HepG2 (cell line): ENCODE results near the gene RPS6KB2. TPM values are rescaled to one million over a fixed set of nuclear protein-coding genes. Genes with fewer than 3 reads are reported as not detected.

Source experiments
- AGO1 ChIP-seq: fragments of 200-400 bp; formaldehyde crosslinking; IDR thresholded peaks from 2 replicates; pipeline ENCODE4 v1.6.1; 2017; ENCODE audit warnings: mild to moderate bottlenecking, low read depth, low read length, moderate library complexity; ENCODE audit not compliant: poor library complexity, severe bottlenecking
- GZF1 ChIP-seq: sonication (generic); formaldehyde crosslinking; IDR thresholded peaks from 2 replicates; pipeline ENCODE4 v1.5.1; 2020; ENCODE audit warnings: mild to moderate bottlenecking, missing genetic modification reagents
- KDM4B ChIP-seq: sonication (generic); formaldehyde crosslinking; IDR thresholded peaks from 2 replicates; pipeline ENCODE4 v1.4.0; 2020; ENCODE audit warnings: missing genetic modification reagents
- NCOA5 ChIP-seq: sonication (generic); formaldehyde crosslinking; IDR thresholded peaks from 2 replicates; pipeline ENCODE4 v1.4.0; 2020; ENCODE audit warnings: missing genetic modification reagents
- NR0B2 ChIP-seq: sonication (generic); formaldehyde crosslinking; IDR thresholded peaks from 2 replicates; pipeline ENCODE4 v1.4.0; 2020; ENCODE audit warnings: mild to moderate bottlenecking, missing genetic modification reagents
- POLR2AphosphoS2 ChIP-seq: IDR thresholded peaks from 2 replicates; pipeline ENCODE4 v1.6.1; 2011; ENCODE audit warnings: low read depth, low read length, improper control_type of control experiment
- RFXANK ChIP-seq: IDR thresholded peaks from 2 replicates; pipeline ENCODE4 v1.6.1; 2016
- TEAD3 ChIP-seq: optimal IDR thresholded peaks from 2 replicates; pipeline ENCODE3; 2016; ENCODE audit warnings: borderline replicate concordance
- ZBTB38 ChIP-seq: sonication (generic); formaldehyde crosslinking; IDR thresholded peaks from 2 replicates; pipeline ENCODE4 v1.5.1; 2020; ENCODE audit warnings: mild to moderate bottlenecking, missing genetic modification reagents
- ZFP1 ChIP-seq: IDR thresholded peaks from 2 replicates; pipeline ENCODE4 v1.6.1; 2016
- ZNF280B ChIP-seq: sonication (generic); formaldehyde crosslinking; IDR thresholded peaks from 2 replicates; pipeline ENCODE4 v1.5.0; 2020; ENCODE audit warnings: missing genetic modification reagents, mild to moderate bottlenecking, borderline replicate concordance
- ZNF432 ChIP-seq: sonication (generic); formaldehyde crosslinking; IDR thresholded peaks from 2 replicates; pipeline ENCODE4 v1.5.0; 2020; ENCODE audit warnings: missing genetic modification reagents, mild to moderate bottlenecking, borderline replicate concordance
- ZNF83 ChIP-seq: sonication (generic); formaldehyde crosslinking; IDR thresholded peaks from 2 replicates; pipeline ENCODE4 v1.4.0; 2020; ENCODE audit warnings: missing genetic modification reagents, mild to moderate bottlenecking, borderline replicate concordance
- ZNF850 ChIP-seq: sonication (generic); formaldehyde crosslinking; conservative IDR thresholded peaks from 2 replicates; pipeline ENCODE4 v1.9.0; 2021; ENCODE audit warnings: mild to moderate bottlenecking, missing genetic modification reagents
- polyA plus RNA-seq, 8 experiments: library from polyadenylated mRNA; depleted of rRNA in 3 of 8; stranded (reverse) in 7 of 8; unstranded in 1 of 8; fragments of >200 nt; fragmentation: Illumina TruSeq in 4 of 8; extraction: Trizol in 4 of 8; gene quantifications; 2 replicates each; pipeline versions ENCODE4 v1.2.1 to v1.2.3, GENCODE V29; 2011 to 2016; ENCODE audit warnings: low read depth in 4 of 8, missing spikeins in 1 of 8, mixed read lengths in 1 of 8; ENCODE audit not compliant: insufficient read depth in 1 of 8
- total RNA-seq, 5 experiments: library from RNA; depleted of rRNA; stranded (reverse); fragments of >200 nt; fragmentation: Illumina TruSeq; extraction: Trizol; gene quantifications; 2 replicates each; pipeline ENCODE4 v1.2.3, GENCODE V29; 2016; ENCODE audit warnings: low read depth in 1 of 5
- TF ChIP-seq, protein P1 (sequence below): sonication (generic); formaldehyde crosslinking; conservative IDR thresholded peaks from 2 replicates; pipeline ENCODE4 v1.5.0; 2020; ENCODE audit warnings: missing genetic modification reagents
- TF ChIP-seq, protein P2 (sequence below): sonication (generic); formaldehyde crosslinking; IDR thresholded peaks from 2 replicates; pipeline ENCODE4 v1.8.1; 2023; ENCODE audit warnings: mild to moderate bottlenecking, missing genetic modification reagents, borderline replicate concordance
- TF ChIP-seq, protein P3 (sequence below): sonication (generic); formaldehyde crosslinking; IDR thresholded peaks from 2 replicates; pipeline ENCODE4; 2020; ENCODE audit warnings: missing genetic modification reagents, mild to moderate bottlenecking, borderline replicate concordance

RPS6KB2 gene
- total and polyA plus RNA-seq, 2 of the 13 experiments (the other 11 are each of a cell fraction or from before 2014, with no cell fraction given): 52.9 to 54.8 TPM

DNA sequence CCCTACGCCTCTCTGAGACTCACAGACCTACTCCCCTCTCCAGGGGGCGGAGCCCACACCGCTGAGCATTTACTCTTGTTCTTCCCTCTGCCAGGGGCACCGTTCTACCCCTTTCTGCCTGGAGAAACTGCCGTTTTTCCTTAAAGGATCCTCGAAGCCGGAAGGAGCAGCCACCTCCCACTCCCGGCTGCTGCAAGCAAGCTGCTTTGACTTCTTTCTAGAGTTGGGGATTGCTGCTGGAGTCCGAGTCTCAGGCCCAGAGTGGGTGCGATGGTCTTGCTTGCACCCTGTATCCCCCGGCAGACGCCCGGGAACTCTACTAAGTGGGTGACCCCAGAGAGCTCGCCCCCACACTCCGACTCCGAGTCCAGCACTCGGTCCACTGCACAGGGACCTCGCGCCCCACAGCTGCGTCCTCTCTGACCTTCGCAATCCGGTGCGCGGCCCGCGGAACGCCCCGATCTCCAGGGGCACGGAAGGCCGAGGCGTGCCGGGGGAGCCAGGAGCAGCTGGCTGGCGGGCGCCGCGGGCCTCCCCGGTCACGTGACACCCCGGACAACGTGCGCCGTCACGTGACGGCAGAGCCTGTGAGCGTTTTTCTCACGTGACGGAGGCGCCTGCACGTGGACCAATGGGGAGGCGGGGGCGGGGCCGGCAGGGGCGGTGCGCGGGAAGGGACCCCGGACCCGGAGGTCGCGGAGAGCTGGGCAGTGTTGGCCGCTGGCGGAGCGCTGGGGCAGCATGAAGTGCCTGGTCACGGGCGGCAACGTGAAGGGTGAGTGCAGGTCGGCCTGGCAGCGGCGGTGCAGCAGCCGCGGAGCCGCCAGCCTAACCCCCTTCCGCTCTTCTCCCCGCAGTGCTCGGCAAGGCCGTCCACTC is 36.8 kb upstream of the RPS6KB2 start, which contains the start of gene RAD9A (continued):
- TF ChIP-seq POLR2AphosphoS2 (no peak), ZNF850 (CRISPR knock-in tag) (peak; percentile 93; the same call in 1 of the 2 replicates), ZNF280B (peak; percentile 94), GZF1 (CRISPR knock-in tag) (peak; percentile 33; the same call in 1 of the 2 replicates), ZNF432 (CRISPR knock-in tag) (no peak), ZBTB38 (CRISPR knock-in tag) (peak; percentile 79; the same call in 1 of the 2 replicates), TEAD3 (CRISPR knock-in tag) (peak; percentile 53), AGO1 (no peak), NCOA5 (no peak), KDM4B (CRISPR knock-in tag) (no peak), RFXANK (CRISPR knock-in tag) (no peak), ZFP1 (CRISPR knock-in tag) (no peak; the same call in 1 of the 2 replicates), ZNF83 (CRISPR knock-in tag) (no peak), NR0B2 (peak; percentile 96)
- TF ChIP-seq, protein P1, sequence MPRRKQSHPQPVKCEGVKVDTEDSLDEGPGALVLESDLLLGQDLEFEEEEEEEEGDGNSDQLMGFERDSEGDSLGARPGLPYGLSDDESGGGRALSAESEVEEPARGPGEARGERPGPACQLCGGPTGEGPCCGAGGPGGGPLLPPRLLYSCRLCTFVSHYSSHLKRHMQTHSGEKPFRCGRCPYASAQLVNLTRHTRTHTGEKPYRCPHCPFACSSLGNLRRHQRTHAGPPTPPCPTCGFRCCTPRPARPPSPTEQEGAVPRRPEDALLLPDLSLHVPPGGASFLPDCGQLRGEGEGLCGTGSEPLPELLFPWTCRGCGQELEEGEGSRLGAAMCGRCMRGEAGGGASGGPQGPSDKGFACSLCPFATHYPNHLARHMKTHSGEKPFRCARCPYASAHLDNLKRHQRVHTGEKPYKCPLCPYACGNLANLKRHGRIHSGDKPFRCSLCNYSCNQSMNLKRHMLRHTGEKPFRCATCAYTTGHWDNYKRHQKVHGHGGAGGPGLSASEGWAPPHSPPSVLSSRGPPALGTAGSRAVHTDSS: no peak
- TF ChIP-seq, protein P2, sequence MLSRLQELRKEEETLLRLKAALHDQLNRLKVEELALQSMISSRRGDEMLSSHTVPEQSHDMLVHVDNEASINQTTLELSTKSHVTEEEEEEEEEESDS: peak; percentile 89; the same call in 1 of the 2 replicates
- TF ChIP-seq, protein P3, sequence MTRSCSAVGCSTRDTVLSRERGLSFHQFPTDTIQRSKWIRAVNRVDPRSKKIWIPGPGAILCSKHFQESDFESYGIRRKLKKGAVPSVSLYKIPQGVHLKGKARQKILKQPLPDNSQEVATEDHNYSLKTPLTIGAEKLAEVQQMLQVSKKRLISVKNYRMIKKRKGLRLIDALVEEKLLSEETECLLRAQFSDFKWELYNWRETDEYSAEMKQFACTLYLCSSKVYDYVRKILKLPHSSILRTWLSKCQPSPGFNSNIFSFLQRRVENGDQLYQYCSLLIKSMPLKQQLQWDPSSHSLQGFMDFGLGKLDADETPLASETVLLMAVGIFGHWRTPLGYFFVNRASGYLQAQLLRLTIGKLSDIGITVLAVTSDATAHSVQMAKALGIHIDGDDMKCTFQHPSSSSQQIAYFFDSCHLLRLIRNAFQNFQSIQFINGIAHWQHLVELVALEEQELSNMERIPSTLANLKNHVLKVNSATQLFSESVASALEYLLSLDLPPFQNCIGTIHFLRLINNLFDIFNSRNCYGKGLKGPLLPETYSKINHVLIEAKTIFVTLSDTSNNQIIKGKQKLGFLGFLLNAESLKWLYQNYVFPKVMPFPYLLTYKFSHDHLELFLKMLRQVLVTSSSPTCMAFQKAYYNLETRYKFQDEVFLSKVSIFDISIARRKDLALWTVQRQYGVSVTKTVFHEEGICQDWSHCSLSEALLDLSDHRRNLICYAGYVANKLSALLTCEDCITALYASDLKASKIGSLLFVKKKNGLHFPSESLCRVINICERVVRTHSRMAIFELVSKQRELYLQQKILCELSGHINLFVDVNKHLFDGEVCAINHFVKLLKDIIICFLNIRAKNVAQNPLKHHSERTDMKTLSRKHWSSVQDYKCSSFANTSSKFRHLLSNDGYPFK (CRISPR knock-in tag): peak; percentile 41; the same call in 1 of the 2 replicates
